H9 (cell line): ENCODE results near the gene KIF24. TPM values are rescaled to one million over a fixed set of nuclear protein-coding genes. Genes with fewer than 3 reads are reported as not detected.

Experiments used
- DNase-seq: peaks from one replicate; pipeline ENCODE4 v3.0.0-alpha.2; 2017
- H2AFZ ChIP-seq: one replicate; pipeline ENCODE4 v1.6.1; 2013; ENCODE audit warnings: mild to moderate bottlenecking, low read length, control low read depth, moderate library complexity
- H2AK5ac ChIP-seq: 2 replicates; pipeline ENCODE4 v1.6.1; 2013; ENCODE audit warnings: low read length, control low read depth, mixed read lengths; ENCODE audit not compliant: insufficient read length
- H2BK120ac ChIP-seq: one replicate; pipeline ENCODE4 v1.6.1; 2013; ENCODE audit warnings: low read depth, mild to moderate bottlenecking, low read length, control low read depth, inconsistent platforms; ENCODE audit not compliant: poor library complexity, severe bottlenecking
- H2BK12ac ChIP-seq: 2 replicates; pipeline ENCODE4 v1.6.1; 2013; ENCODE audit warnings: low read length, control low read depth, mixed read lengths, low read depth; ENCODE audit not compliant: insufficient read length
- H2BK15ac ChIP-seq: 2 replicates; pipeline ENCODE4 v1.6.1; 2013; ENCODE audit warnings: low read depth, low read length, control low read depth
- H2BK20ac ChIP-seq: one replicate; pipeline ENCODE4 v1.6.1; 2013; ENCODE audit warnings: low read depth, mild to moderate bottlenecking, low read length, control low read depth, inconsistent platforms; ENCODE audit not compliant: poor library complexity, severe bottlenecking
- H2BK5ac ChIP-seq: 2 replicates; pipeline ENCODE4 v1.6.1; 2013; ENCODE audit warnings: low read length, control low read depth, mixed read lengths; ENCODE audit not compliant: insufficient read length
- H3K14ac ChIP-seq: 2 replicates; pipeline ENCODE4 v1.6.1; 2013; ENCODE audit warnings: low read length, control low read depth; ENCODE audit not compliant: insufficient read depth
- H3K18ac ChIP-seq: 2 replicates; pipeline ENCODE4 v1.6.1; 2013; ENCODE audit warnings: low read depth, mild to moderate bottlenecking, mixed read lengths, low read length, control low read depth; ENCODE audit not compliant: insufficient read length
- H3K23ac ChIP-seq: 2 replicates; pipeline ENCODE4 v1.6.1; 2013; ENCODE audit warnings: low read length, control low read depth, mixed read lengths, low read depth; ENCODE audit not compliant: insufficient read length
- H3K23me2 ChIP-seq: 2 replicates; pipeline ENCODE4 v1.6.1; 2013; ENCODE audit warnings: low read depth, mild to moderate bottlenecking, mixed read lengths, low read length, control low read depth; ENCODE audit not compliant: insufficient read length, poor library complexity, severe bottlenecking
- H3K27ac ChIP-seq: 2 replicates; pipeline ENCODE4 v1.5.1; 2013; ENCODE audit warnings: low read length, control low read depth, mixed read lengths, low read depth; ENCODE audit not compliant: insufficient read length
- H3K27me3 ChIP-seq: 2 replicates; pipeline ENCODE4 v1.6.1; 2013; ENCODE audit warnings: low read length, control low read depth, inconsistent platforms; ENCODE audit not compliant: insufficient read depth
- H3K4ac ChIP-seq: 2 replicates; pipeline ENCODE4 v1.6.1; 2013; ENCODE audit warnings: low read depth, mild to moderate bottlenecking, control low read depth, inconsistent platforms, low read length, moderate library complexity
- H3K4me1 ChIP-seq: 2 replicates; pipeline ENCODE4 v1.6.1; 2013; ENCODE audit warnings: low read length, control low read depth, inconsistent platforms; ENCODE audit not compliant: insufficient read depth
- H3K4me2 ChIP-seq: 2 replicates; pipeline ENCODE4 v1.6.1; 2013; ENCODE audit warnings: low read length, control low read depth, mixed read lengths; ENCODE audit not compliant: insufficient read length, insufficient read depth
- H3K56ac ChIP-seq: 2 replicates; pipeline ENCODE4 v1.6.1; 2013; ENCODE audit warnings: low read depth, mild to moderate bottlenecking, mixed read lengths, low read length, control low read depth; ENCODE audit not compliant: insufficient read length
- H3K79me1 ChIP-seq: 2 replicates; pipeline ENCODE4 v1.6.1; 2013; ENCODE audit warnings: low read depth, mild to moderate bottlenecking, moderate library complexity, low read length, control low read depth, inconsistent platforms; ENCODE audit not compliant: insufficient read depth, poor library complexity, severe bottlenecking
- H3K79me2 ChIP-seq: 2 replicates; pipeline ENCODE4 v1.6.1; 2013; ENCODE audit warnings: low read length, control low read depth, inconsistent platforms; ENCODE audit not compliant: insufficient read depth
- H3K9ac ChIP-seq: 2 replicates; pipeline ENCODE4 v1.6.1; 2013; ENCODE audit warnings: low read length, control low read depth, mixed read lengths; ENCODE audit not compliant: insufficient read length; ENCODE audit errors: extremely low read depth
- H3K9me3 ChIP-seq: one replicate; pipeline ENCODE4 v1.6.1; 2013; ENCODE audit warnings: low read depth, low read length, inconsistent platforms; ENCODE audit not compliant: control insufficient read depth
- H3T11ph ChIP-seq: one replicate; pipeline ENCODE4 v1.6.1; 2013; ENCODE audit warnings: mild to moderate bottlenecking, low read length, control low read depth, inconsistent platforms
- H4K20me1 ChIP-seq: one replicate; pipeline ENCODE4 v1.6.1; 2013; ENCODE audit not compliant: control insufficient read depth, insufficient read length, insufficient read depth
- H4K5ac ChIP-seq: 2 replicates; pipeline ENCODE4 v1.6.1; 2013; ENCODE audit warnings: low read depth, mild to moderate bottlenecking, mixed read lengths, low read length, control low read depth; ENCODE audit not compliant: insufficient read length
- H4K8ac ChIP-seq: replicated peaks from 2 replicates; pipeline ENCODE4 v1.6.1; 2013; ENCODE audit warnings: low read length, control low read depth, mixed read lengths, low read depth; ENCODE audit not compliant: insufficient read length
- H4K91ac ChIP-seq: 2 replicates; pipeline ENCODE4 v1.6.1; 2013; ENCODE audit warnings: low read depth, mild to moderate bottlenecking, moderate library complexity, mixed read lengths, low read length, control low read depth; ENCODE audit not compliant: insufficient read length
- H3K27ac Mint-ChIP-seq, 3 experiments: 2 replicates in 2 of 3; 3 replicates in 1 of 3; pipeline ENCODE4 v1.8.0; 2020 to 2021; ENCODE audit warnings: mixed read lengths in 3 of 3, mild to moderate bottlenecking in 1 of 3, moderate library complexity in 1 of 3
- H3K27me3 Mint-ChIP-seq: 2 replicates; pipeline ENCODE4 v1.8.0; 2021; ENCODE audit warnings: low read depth, mild to moderate bottlenecking, moderate library complexity, mixed read lengths
- H3K36me3 Mint-ChIP-seq, 3 experiments: 2 replicates in 2 of 3; 3 replicates in 1 of 3; pipeline ENCODE4 v1.8.0; 2020 to 2021; ENCODE audit warnings: low read depth in 3 of 3, mixed read lengths in 3 of 3; ENCODE audit not compliant: insufficient read depth in 1 of 3
- H3K4me1 Mint-ChIP-seq, 2 experiments: 2 replicates each; pipeline ENCODE4 v1.8.0; 2020; ENCODE audit warnings: mixed read lengths in 2 of 2
- H3K4me3 Mint-ChIP-seq, 2 experiments: 2 replicates in 1 of 2; 3 replicates in 1 of 2; pipeline ENCODE4 v1.8.0; 2020 to 2021; ENCODE audit warnings: mild to moderate bottlenecking in 2 of 2, mixed read lengths in 2 of 2, moderate library complexity in 1 of 2
- H3K9me3 Mint-ChIP-seq, 2 experiments: 2 replicates in 1 of 2; 3 replicates in 1 of 2; pipeline ENCODE4 v1.8.0; 2020; ENCODE audit warnings: mild to moderate bottlenecking in 2 of 2, mixed read lengths in 2 of 2, moderate library complexity in 1 of 2
- CTCF ChIP-seq: fragments of 200-600 bp; sonication (generic); conservative IDR thresholded peaks from 3 replicates; pipeline ENCODE4 v1.8.0; 2021; ENCODE audit warnings: antibody characterized with exemption, mild to moderate bottlenecking
- WGBS: extraction: QIAGEN DNeasy Blood & Tissue Kit; methylation state at CpG from one replicate; pipeline ENCODE4 v1.1.7; 2013; ENCODE audit warnings: missing lambda C conversion rate, low lambda C conversion rate, mixed read lengths; ENCODE audit not compliant: insufficient read length; ENCODE audit errors: extremely low coverage; 5-methylcytosine and 5-hydroxymethylcytosine counted together
- total RNA-seq: library from RNA; stranded (reverse); gene quantifications from 2 replicates; pipeline ENCODE4 v1.2.1, GENCODE V29; 2021

Gene KIF24
- total RNA-seq, 1 experiment from 2014 or later = 4.0 TPM

DNA sequence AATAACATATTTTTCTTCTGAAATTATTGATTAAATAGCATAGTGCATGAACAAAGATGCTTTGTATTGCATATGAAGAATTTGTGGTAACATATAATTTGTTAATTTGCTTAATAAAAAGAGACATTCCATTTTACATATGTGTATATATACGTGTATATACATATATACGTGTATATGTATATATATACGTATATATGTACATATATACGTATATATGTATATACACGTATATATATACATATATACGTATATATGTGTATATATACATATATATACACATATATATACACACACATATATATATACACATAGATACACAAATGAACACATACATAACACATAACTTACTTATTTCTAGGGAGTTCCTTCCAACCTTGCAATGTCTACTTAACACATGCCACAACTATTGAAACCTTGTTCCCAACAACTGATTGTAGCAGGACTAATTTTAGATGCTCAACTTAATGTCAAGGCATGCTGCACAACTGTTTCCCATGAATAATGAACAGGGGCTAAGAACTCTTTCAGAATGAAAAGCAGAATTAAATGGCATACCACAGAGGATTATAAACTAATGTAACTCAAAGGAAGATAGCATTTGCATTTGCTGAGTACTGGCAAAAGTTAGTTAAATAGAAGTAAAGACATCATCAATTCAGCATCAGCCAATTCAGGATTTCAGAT, 17.4 kb downstream of the KIF24 start:
- DNase-seq = no peak
- H3K36me3 Mint-ChIP-seq = no peaks in the 10 kb centered on the region
- H2BK20ac ChIP-seq = no peak overlapping the region
- H4K20me1 ChIP-seq = no peaks in the 10 kb centered on the region
- no peak overlapping the region for H3K18ac ChIP-seq
- no peaks in the 10 kb centered on the region for H3K9me3 ChIP-seq
- no peak overlapping the region for H4K5ac ChIP-seq
- no peaks in the 10 kb centered on the region for H3K23me2 ChIP-seq
- H2AK5ac ChIP-seq = no peak overlapping the region
- peaks cover 4% of the 10 kb centered on the region in 2 experiments; a peak in 3 of 4 replicates for H3K4me1 Mint-ChIP-seq
- H3K27ac Mint-ChIP-seq = 0 out of 7 replicates have a peak overlapping the region, but pooled peaks of 1 of the 3 experiments have one; percentile 20
- no peak overlapping the region for H2AFZ ChIP-seq
- H3T11ph ChIP-seq = no peak overlapping the region
- no peak overlapping the region for H2BK12ac ChIP-seq
- no peaks in the 10 kb centered on the region for H3K4me1 ChIP-seq
- no peak overlapping the region for H2BK5ac ChIP-seq
- H3K27me3 Mint-ChIP-seq = no peaks in the 10 kb centered on the region
- no peak overlapping the region for H2BK120ac ChIP-seq
- H3K56ac ChIP-seq = no peak overlapping the region
- H2BK15ac ChIP-seq = no peak overlapping the region
- no peaks in the 10 kb centered on the region for H3K79me1 ChIP-seq
- no peaks in the 10 kb centered on the region for H3K79me2 ChIP-seq
- no peak overlapping the region for H3K23ac ChIP-seq
- H3K9me3 Mint-ChIP-seq = no peaks in the 10 kb centered on the region
- H4K91ac ChIP-seq = no peak overlapping the region
- TF ChIP-seq CTCF = no peak
- H4K8ac ChIP-seq = no peak overlapping the region
- no peak overlapping the region for H3K4me2 ChIP-seq
- H3K4me3 Mint-ChIP-seq = no peak overlapping the region
- no peak overlapping the region for H3K27ac ChIP-seq
- H3K9ac ChIP-seq = no peak overlapping the region
- H3K14ac ChIP-seq = no peak overlapping the region
- WGBS = no CpG with 5 or more reads among the region's 6 CpGs
- no peak overlapping the region for H3K4ac ChIP-seq
- no peaks in the 10 kb centered on the region for H3K27me3 ChIP-seq
